Esophagus squamous epithelium (tissue), 5 donors: ENCODE measurements around the gene GPR142. TPM values are rescaled to one million over a fixed set of nuclear protein-coding genes. Genes with fewer than 3 reads are reported as not detected.

Source experiments
- DNase-seq: peaks from one replicate; lab custom pipeline; 2025; lab: John Stamatoyannopoulos, UW
- H3K27ac ChIP-seq, 4 donors: fragments of 200-600 bp; sonication (generic); one replicate each; pipeline ENCODE4 v1.5.1; 2016 to 2019; ENCODE audit warnings: mild to moderate bottlenecking in 1 of 4
- H3K27me3 ChIP-seq, 4 donors: fragments of 200-600 bp; sonication (generic); 1 replicate in 3 of 4; 2 replicates in 1 of 4; pipeline versions ENCODE4 v1.5.1 to v1.6.0; 2017 to 2021; ENCODE audit warnings: antibody characterized with exemption in 1 of 4
- H3K36me3 ChIP-seq, 3 donors: fragments of 200-600 bp; sonication (generic); one replicate each; pipeline ENCODE4 v1.5.1; 2016 to 2019
- H3K4me1 ChIP-seq, 3 donors: fragments of 200-600 bp; sonication (generic); one replicate each; pipeline ENCODE4 v1.5.1; 2017 to 2019
- H3K4me3 ChIP-seq, 4 donors: fragments of 200-600 bp; sonication (generic); 1 replicate in 3 of 4; 2 replicates in 1 of 4; pipeline ENCODE4 v1.5.1; 2016 to 2019; ENCODE audit warnings: mild to moderate bottlenecking in 2 of 4, moderate library complexity in 1 of 4
- H3K9me3 ChIP-seq, 3 donors: fragments of 200-600 bp; sonication (generic); one replicate each; pipeline ENCODE4 v1.5.1; 2016 to 2019
- POLR2A ChIP-seq, 4 donors: fragments of 450-650 bp; IDR thresholded peaks; one replicate each; pipeline ENCODE4 v1.6.1; 2017; ENCODE audit warnings: antibody characterized with exemption in 4 of 4, mild to moderate bottlenecking in 4 of 4, moderate library complexity in 3 of 4
- WGBS, 2 donors: methylation state at CpG; one replicate each; pipeline ENCODE4 v1.1.5; 2018; 5-methylcytosine and 5-hydroxymethylcytosine counted together
- intact Hi-C: fragments of 100-400 bp; cut with DNase I; formaldehyde crosslinking; loops from one replicate; pipeline ENCODE4 v1.15.0; 2022
- small RNA-seq, 4 donors: library from RNA; depleted of rRNA; stranded (forward); fragments of <200 nt; gene quantifications; one replicate each; pipeline ENCODE3, GENCODE V24; 2016
- total RNA-seq, 4 donors: library from RNA; depleted of rRNA; stranded (reverse); fragments of >200 nt; gene quantifications; one replicate each; pipeline ENCODE4 v1.1.0, GENCODE V29; 2016
- TF ChIP-seq, protein P1 (sequence below), 6 experiments: fragments of 450-650 bp in 4 of 6; fragments of 200-600 bp in 2 of 6; sonication (generic) in 2 of 6; IDR thresholded peaks; one replicate each; pipeline ENCODE4 v1.5.1; 2016 to 2019; ENCODE audit warnings: antibody characterized with exemption in 6 of 6, mild to moderate bottlenecking in 4 of 6, moderate library complexity in 4 of 6
- donor health status: DM: yes; HTN: yes; CAD: no.

The GPR142 gene
- total RNA-seq, 4 donors from 2014 or later: 0.38 TPM; not detected in 3

DNA sequence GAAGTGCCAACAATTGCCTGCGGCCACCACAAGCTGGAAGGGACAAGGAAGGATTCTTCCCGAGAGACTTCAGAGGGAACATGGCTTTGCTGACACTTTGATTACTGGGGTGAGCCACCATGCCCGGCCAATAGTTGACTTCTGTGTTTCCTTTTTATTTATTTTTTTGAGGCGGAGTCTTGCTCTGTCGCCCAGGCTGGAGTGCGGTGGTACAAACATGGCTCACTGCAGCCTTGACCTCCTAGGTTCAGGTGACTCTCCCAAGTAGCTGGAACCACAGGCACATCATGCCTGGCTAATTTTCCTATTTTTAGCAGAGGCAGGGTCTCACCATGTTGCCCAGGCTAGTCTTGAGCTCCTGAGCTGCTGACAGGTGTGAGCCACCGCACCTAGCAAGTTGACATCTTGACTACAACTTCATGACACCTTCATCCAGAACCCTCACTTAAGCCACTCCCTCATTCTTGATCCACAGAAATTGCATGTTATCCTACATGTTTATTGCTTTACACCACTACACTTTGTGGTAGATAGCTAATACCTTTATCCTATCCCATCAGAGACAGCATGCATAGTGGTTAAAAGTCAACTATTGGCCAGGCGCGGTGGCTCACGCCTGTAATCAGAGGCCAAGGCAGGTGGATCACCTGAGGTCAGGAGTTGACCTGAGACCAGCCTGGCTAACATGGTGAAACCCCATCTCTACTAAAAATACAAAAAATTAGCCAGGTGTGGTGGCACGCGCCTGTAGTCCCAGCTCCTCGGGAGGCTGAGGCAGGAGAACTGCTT lies 48.5 kb downstream of the GPR142 start:
- Histone ChIP-seq H3K4me1 (peaks cover 0 to 9% (median 3%) of the 10 kb centered on the region in 3 donors), H3K36me3 (no peaks in the 10 kb centered on the region), H3K27me3 (peaks cover 0 to 28% (median 0%) of the 10 kb centered on the region in 4 donors), H3K27ac (no peak overlapping the region), H3K4me3 (no peak overlapping the region), H3K9me3 (no peaks in the 10 kb centered on the region)
- WGBS, 2 donors: 89 to 94% methylated on average over 8 to 10 of the region's 13 CpGs
- intact Hi-C loops: no loop called here
- DNase-seq: no peak
- TF ChIP-seq, protein P1, sequence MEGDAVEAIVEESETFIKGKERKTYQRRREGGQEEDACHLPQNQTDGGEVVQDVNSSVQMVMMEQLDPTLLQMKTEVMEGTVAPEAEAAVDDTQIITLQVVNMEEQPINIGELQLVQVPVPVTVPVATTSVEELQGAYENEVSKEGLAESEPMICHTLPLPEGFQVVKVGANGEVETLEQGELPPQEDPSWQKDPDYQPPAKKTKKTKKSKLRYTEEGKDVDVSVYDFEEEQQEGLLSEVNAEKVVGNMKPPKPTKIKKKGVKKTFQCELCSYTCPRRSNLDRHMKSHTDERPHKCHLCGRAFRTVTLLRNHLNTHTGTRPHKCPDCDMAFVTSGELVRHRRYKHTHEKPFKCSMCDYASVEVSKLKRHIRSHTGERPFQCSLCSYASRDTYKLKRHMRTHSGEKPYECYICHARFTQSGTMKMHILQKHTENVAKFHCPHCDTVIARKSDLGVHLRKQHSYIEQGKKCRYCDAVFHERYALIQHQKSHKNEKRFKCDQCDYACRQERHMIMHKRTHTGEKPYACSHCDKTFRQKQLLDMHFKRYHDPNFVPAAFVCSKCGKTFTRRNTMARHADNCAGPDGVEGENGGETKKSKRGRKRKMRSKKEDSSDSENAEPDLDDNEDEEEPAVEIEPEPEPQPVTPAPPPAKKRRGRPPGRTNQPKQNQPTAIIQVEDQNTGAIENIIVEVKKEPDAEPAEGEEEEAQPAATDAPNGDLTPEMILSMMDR (IDR thresholded peaks at IDR 0.05): no peak
- no peak for TF ChIP-seq POLR2A (IDR thresholded peaks at IDR 0.05)

DNA sequence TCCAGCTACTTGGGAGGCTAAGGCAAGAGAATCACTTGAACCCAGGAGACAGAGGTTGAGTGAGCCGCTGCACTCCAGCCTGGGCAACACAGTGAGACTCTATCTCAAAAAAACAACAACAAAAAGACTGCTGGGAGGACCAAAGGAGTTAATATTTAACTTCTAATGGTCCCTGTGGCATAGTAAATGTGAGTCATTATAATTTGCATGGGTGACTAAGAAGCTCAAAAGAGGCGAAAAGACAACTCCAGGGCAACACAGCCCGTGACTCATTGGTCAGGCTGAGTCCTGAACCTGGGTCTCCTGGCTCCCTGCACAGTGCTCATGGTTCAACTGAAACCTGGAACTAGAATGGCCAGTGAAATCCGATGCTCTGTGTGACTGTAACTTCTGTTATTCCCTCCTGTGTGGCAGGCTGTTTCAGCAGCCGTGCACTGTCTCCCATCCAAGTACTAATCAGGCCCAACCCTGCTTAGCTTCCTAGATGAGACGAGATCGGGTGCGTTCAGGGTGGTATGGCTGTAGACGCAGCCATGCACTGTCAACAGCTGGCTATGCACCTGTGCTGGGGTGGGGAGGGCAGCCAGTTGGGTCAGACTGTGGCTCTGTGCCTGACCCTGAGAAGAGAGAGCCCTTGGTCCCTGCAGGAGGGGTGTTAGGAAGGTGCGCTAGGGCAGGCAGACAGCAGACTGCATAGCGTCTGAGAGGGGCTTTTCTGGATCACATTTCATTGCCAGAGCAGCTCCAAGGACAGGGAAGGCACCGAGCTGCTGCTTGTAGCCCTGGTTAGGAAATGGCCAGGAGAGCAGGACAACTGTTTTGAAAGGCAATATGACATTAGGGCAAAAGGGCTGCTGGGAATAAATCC lies 50.1 kb downstream of the GPR142 start:
- Histone ChIP-seq H3K27me3 (peaks cover 0 to 26% (median 0%) of the 10 kb centered on the region in 4 donors), H3K4me3 (no peak overlapping the region), H3K27ac (no peak overlapping the region), H3K36me3 (no peaks in the 10 kb centered on the region), H3K4me1 (peaks cover 0 to 9% (median 3%) of the 10 kb centered on the region in 3 donors), H3K9me3 (peaks cover 0 to 6% (median 0%) of the 10 kb centered on the region in 3 donors)
- no peak for DNase-seq
- TF ChIP-seq POLR2A (IDR thresholded peaks at IDR 0.05): no peak
- TF ChIP-seq, protein P1 (IDR thresholded peaks at IDR 0.05): no peak
- 28 to 57% methylated on average over 7 to 10 of the region's 12 CpGs for WGBS, 2 donors
- intact Hi-C loops: no loop called here

DNA sequence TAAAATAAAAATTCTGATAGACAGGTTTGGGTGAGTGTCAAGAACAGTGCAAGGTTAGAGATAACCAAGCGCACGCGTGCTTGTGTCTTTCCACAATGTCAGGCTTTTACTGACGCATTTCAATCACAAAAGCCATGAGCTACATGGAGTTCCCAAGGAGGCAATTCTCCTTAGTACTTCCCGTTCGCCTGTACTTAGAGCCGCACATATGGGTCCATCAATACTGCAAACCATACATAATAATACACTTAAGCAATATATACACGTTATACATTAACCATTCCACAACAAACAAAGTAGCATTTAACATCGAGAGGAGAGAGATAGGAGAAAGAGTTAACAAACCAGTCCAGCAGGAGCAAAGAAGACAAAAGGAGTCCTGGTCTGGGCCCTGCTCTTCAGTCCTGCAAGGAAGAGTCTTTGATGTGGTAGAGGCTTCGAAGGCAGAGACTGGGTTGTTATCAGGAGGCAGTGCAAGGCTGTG lies 52.7 kb downstream of the GPR142 start:
- H3K27ac ChIP-seq: no peak overlapping the region
- 81 to 84% methylated on average over 9 to 10 of the region's 10 CpGs for WGBS, 2 donors

More for the DNA sequence above, 52.7 kb downstream of the GPR142 start:
- intact Hi-C loops: no loop called here
- Histone ChIP-seq H3K27me3 (peaks cover 0 to 28% (median 0%) of the 10 kb centered on the region in 4 donors), H3K36me3 (no peaks in the 10 kb centered on the region), H3K4me1 (peaks cover 0 to 9% (median 3%) of the 10 kb centered on the region in 3 donors), H3K9me3 (peaks cover 0 to 11% (median 0%) of the 10 kb centered on the region in 3 donors), H3K4me3 (no peak overlapping the region)
- DNase-seq: no peak
- TF ChIP-seq POLR2A (IDR thresholded peaks at IDR 0.05): no peak
- TF ChIP-seq, protein P1 (IDR thresholded peaks at IDR 0.05): no peak

Small RNA genes within 50 kb of the gene (small RNA-seq; reads per million reads assigned to genes)
- 0 to 0.41 (median 0.21) reads per million in 4 donors for gene RNA5SP448

Other genes starting within 250 kb of the GPR142 start
- 100 to 1,000 TPM; 224 to 564 (median 403) TPM for gene RPL38, start 163.8 kb upstream of the GPR142 start, total RNA-seq
- 1 to 10 TPM in 3 of 4 donors, under 1 TPM in 1; 0.35 to 6.7 (median 1.8) TPM for gene TTYH2, start 153.9 kb upstream of the GPR142 start, total RNA-seq
- under 1 TPM in 1 of 4 donors, not detected in 3; 0.19 TPM for gene DNAI2, start 93.3 kb upstream of the GPR142 start, total RNA-seq
- gene KIF19, start 41.3 kb upstream of the GPR142 start, total RNA-seq: under 1 TPM in 2 of 4 donors, not detected in 2; 0.12 to 0.76 TPM
- not detected for gene BTBD17, start 5.6 kb upstream of the GPR142 start, total RNA-seq
- 10 to 100 TPM in 2 of 4 donors, 1 to 10 TPM in 2; 6.3 to 21.6 (median 11.7) TPM for gene GPRC5C, start 64.6 kb downstream of the GPR142 start, total RNA-seq
- gene CD300A, start 99.1 kb downstream of the GPR142 start, total RNA-seq: 10 to 100 TPM in 1 of 4 donors, 1 to 10 TPM in 2, under 1 TPM in 1; 0.88 to 19.6 (median 2.8) TPM
- under 1 TPM in 2 of 4 donors, not detected in 2; 0.19 TPM for gene CD300LB, start 164.0 kb downstream of the GPR142 start, total RNA-seq
- gene CD300C, start 178.6 kb downstream of the GPR142 start, total RNA-seq: under 1 TPM in 3 of 4 donors, not detected in 1; 0.18 to 0.76 (median 0.42) TPM
- not detected for gene CD300H, start 200.0 kb downstream of the GPR142 start, total RNA-seq
- not detected for gene CD300LD, start 224.8 kb downstream of the GPR142 start, total RNA-seq